Measurements from ENCODE around the gene GPR141. TPM values are rescaled to one million over a fixed set of nuclear protein-coding genes. Genes with fewer than 3 reads are reported as not detected.

Gene GPR141
- total RNA-seq, 1 experiment from 2014 or later = not detected

DNA sequence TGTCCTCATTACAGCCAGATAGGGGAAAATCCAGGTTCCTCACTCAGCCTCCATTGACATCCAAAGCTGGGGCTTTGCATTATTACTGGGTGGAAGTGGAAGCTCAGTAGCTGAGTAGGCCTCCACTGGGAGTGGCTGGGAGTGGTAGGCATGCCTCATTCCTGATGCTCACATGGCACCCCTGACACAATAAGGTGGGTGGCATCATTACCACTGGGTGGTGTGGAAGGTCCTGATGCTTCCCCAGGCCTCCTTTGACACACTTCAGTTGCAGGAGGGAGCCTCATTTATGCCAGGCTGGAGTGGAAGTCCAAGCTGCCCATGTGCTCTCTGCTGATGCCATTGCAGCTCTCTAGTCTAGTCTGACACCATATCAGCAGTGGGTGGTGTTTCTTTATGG, 48.2 kb upstream of the GPR141 start:
- intact Hi-C loops (cut with micrococcal nuclease) = no loop called here
- BruUV-seq (replicated peaks) = no TSS peak
- TF ChIP-seq FOSL1 (IDR thresholded peaks at IDR 0.05; ENCODE audit: low read depth) = no peak

GRCh38 chr7:37642028-37642540, 41.5 kb upstream of the GPR141 start:
- H3K79me2 ChIP-seq (ENCODE audit: insufficient read depth, low read length) = no peaks in the 10 kb centered on the region
- H3K4me2 ChIP-seq (ENCODE audit: low read length) = no peak overlapping the region
- no TSS peak for BruUV-seq (replicated peaks)
- ChIA-PET POLR2A (no interaction called here), CTCF (no interaction called here), RAD21 (ENCODE audit: low non-redundant PET in 1 of 2, low total read pairs in 2 of 2, uncharacterized antibody in 2 of 2, unreplicated experiment in 2 of 2) (no interaction called here)
- no peaks in the 10 kb centered on the region for H3K9me3 ChIP-seq (ENCODE audit: control insufficient read depth in 1 of 2, insufficient read depth in 1 of 2, low read depth in 1 of 2, low read length in 2 of 2)
- H4K20me1 ChIP-seq (ENCODE audit: insufficient read depth) = no peaks in the 10 kb centered on the region
- TF ChIP-seq FOSL1 (IDR thresholded peaks at IDR 0.05; ENCODE audit: low read depth) (no peak), EZH2phosphoT487 (IDR thresholded peaks at IDR 0.05; ENCODE audit: borderline replicate concordance) (no peak), POLR2A (IDR thresholded peaks at IDR 0.05; ENCODE audit: borderline replicate concordance, extremely low read depth, insufficient read depth, insufficient read length) (no peak), SIN3A (IDR thresholded peaks at IDR 0.05; ENCODE audit: low read depth) (no peak), ELF1 (IDR thresholded peaks at IDR 0.05; ENCODE audit: borderline replicate concordance, low read depth) (no peak), JUND (IDR thresholded peaks at IDR 0.05) (no peak), ZNF274 (IDR thresholded peaks at IDR 0.05; ENCODE audit: low read depth, low read length) (no peak), RAD21 (IDR thresholded peaks at IDR 0.05; ENCODE audit: low read depth) (no peak), SRF (IDR thresholded peaks at IDR 0.05; ENCODE audit: low read depth) (no peak)
- TF ChIP-seq, protein P1, sequence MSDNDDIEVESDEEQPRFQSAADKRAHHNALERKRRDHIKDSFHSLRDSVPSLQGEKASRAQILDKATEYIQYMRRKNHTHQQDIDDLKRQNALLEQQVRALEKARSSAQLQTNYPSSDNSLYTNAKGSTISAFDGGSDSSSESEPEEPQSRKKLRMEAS (IDR thresholded peaks at IDR 0.05) = no peak
- H3K9me2 ChIP-seq (ENCODE audit: insufficient read depth) = no peaks in the 10 kb centered on the region
- no peaks in the 10 kb centered on the region for H3K27me3 ChIP-seq (ENCODE audit: insufficient read depth, low read length)
- no peak overlapping the region for H3K27ac ChIP-seq (ENCODE audit: low read depth, low read length)
- no peak overlapping the region for H2AFZ ChIP-seq (ENCODE audit: low read depth, low read length, poor library complexity, severe bottlenecking)
- intact Hi-C loops (cut with micrococcal nuclease) = no loop called here
- H3K4me3 ChIP-seq (replicated peaks in 1 of 2; ENCODE audit: low read depth in 1 of 2, low read length in 2 of 2) = no peak overlapping the region
- ATAC-seq = no peak
- H3K4me1 ChIP-seq (ENCODE audit: control insufficient read depth in 1 of 2, insufficient read depth in 2 of 2, low read length in 2 of 2) = no peaks in the 10 kb centered on the region
- no peaks in the 10 kb centered on the region for H3K36me3 ChIP-seq (ENCODE audit: control insufficient read depth in 1 of 2, insufficient read depth in 2 of 2, low read length in 2 of 2)
- H3K9ac ChIP-seq (ENCODE audit: low read length) = no peak overlapping the region
- no peak for DNase-seq (ENCODE audit: low read depth, low spot score)

More for the DNA sequence above, 48.2 kb upstream of the GPR141 start:
- H3K9ac ChIP-seq (ENCODE audit: low read length) = no peak overlapping the region
- H3K27me3 ChIP-seq (ENCODE audit: insufficient read depth, low read length) = no peaks in the 10 kb centered on the region
- no peak overlapping the region for H2AFZ ChIP-seq (ENCODE audit: low read depth, low read length, poor library complexity, severe bottlenecking)
- no peaks in the 10 kb centered on the region for H3K9me3 ChIP-seq (ENCODE audit: control insufficient read depth in 1 of 2, insufficient read depth in 1 of 2, low read depth in 1 of 2, low read length in 2 of 2)
- no peak overlapping the region for H3K4me3 ChIP-seq (replicated peaks in 1 of 2; ENCODE audit: low read depth in 1 of 2, low read length in 2 of 2)
- no peak for ATAC-seq
- H3K4me2 ChIP-seq (ENCODE audit: low read length) = no peak overlapping the region
- ChIA-PET POLR2A (no interaction called here), RAD21 (ENCODE audit: low non-redundant PET in 1 of 2, low total read pairs in 2 of 2, uncharacterized antibody in 2 of 2, unreplicated experiment in 2 of 2) (no interaction called here), CTCF (no interaction called here)
- no peak overlapping the region for H3K27ac ChIP-seq (ENCODE audit: low read depth, low read length)
- H3K79me2 ChIP-seq (ENCODE audit: insufficient read depth, low read length) = no peaks in the 10 kb centered on the region
- no peaks in the 10 kb centered on the region for H3K9me2 ChIP-seq (ENCODE audit: insufficient read depth)
- no peaks in the 10 kb centered on the region for H3K36me3 ChIP-seq (ENCODE audit: control insufficient read depth in 1 of 2, insufficient read depth in 2 of 2, low read length in 2 of 2)
- H3K4me1 ChIP-seq (ENCODE audit: control insufficient read depth in 1 of 2, insufficient read depth in 2 of 2, low read length in 2 of 2) = no peaks in the 10 kb centered on the region
- DNase-seq (ENCODE audit: low read depth, low spot score) = no peak
- no peaks in the 10 kb centered on the region for H4K20me1 ChIP-seq (ENCODE audit: insufficient read depth)
